Measurements from ENCODE around the gene FCHSD2. TPM values are rescaled to one million over a fixed set of nuclear protein-coding genes. Genes with fewer than 3 reads are reported as not detected.

FCHSD2 gene
- total and polyA plus RNA-seq, 2 donors (not counting 3 experiments of a cell fraction or from before 2014, with no cell fraction given): 20.8 to 56.9 TPM

DNA sequence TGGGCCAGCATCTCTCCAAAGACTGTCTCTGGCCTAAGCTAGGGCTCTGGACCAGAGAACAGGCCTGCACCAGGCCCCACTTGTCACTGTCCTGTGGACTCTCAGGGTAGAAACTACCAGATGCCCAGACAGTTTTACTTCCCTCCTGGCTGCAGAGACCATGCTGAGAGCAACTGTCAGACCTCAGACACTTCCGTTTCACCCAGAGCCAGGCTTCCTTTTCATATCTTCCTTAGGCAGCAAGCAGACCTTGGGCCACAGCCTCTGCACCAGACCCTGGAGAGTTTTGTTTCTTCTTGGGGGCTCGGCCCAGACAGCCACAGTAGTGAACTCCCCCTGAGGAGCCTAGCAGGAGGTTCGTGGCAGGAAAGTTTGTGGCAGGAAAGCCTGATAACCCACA, 12.1 kb upstream of the FCHSD2 start:
- FAIRE-seq (no peak), DNase-seq (ENCODE audit: low read depth, low spot score) (no peak)
- Histone ChIP-seq H3K9me3 (replicated peaks; ENCODE audit: control insufficient read depth, insufficient read depth, low read length) (no peaks in the 10 kb centered on the region), H3K79me2 (ENCODE audit: control insufficient read depth, insufficient read depth, low read length) (no peaks in the 10 kb centered on the region), H3K9me1 (replicated peaks; ENCODE audit: control insufficient read depth, extremely low read depth, insufficient read depth, low read length) (no peaks in the 10 kb centered on the region), H3K36me3 (ENCODE audit: control insufficient read depth in 2 of 2, extremely low read depth in 1 of 2, insufficient read depth in 2 of 2, low read length in 2 of 2) (no peaks in the 10 kb centered on the region), H3K4me2 (ENCODE audit: insufficient read depth, low read length) (no peak overlapping the region), H2AFZ (ENCODE audit: low read depth, low read length) (no peak overlapping the region), H3K27me3 (ENCODE audit: control insufficient read depth in 2 of 2, insufficient read depth in 2 of 2, low read length in 2 of 2) (no peaks in the 10 kb centered on the region), H3K9ac (replicated peaks; ENCODE audit: extremely low read depth, insufficient read depth, low read length) (no peak overlapping the region), H3K27ac (ENCODE audit: insufficient read depth, low read depth, low read length) (no peak overlapping the region), H3K4me1 (ENCODE audit: control insufficient read depth, extremely low read depth, insufficient read depth, low read length) (no peaks in the 10 kb centered on the region), H4K20me1 (replicated peaks; ENCODE audit: control insufficient read depth, extremely low read depth, insufficient read depth, low read length) (no peaks in the 10 kb centered on the region), H3K4me3 (replicated peaks in 1 of 3; ENCODE audit: insufficient read depth in 1 of 3, low read depth in 1 of 3, low read length in 3 of 3) (no peak overlapping the region)
- CTCF ChIA-PET: interaction anchor here (1.2 kb wide), 1 partner anchor 24 kb away, joined by 3 read pairs; no protein-coding TSS in a partner anchor
- dilution Hi-C loops (cut with MboI; ENCODE audit: extremely low pct_ligation_motif_present, low sequenced_read_pairs) (no loop called here), intact Hi-C loops (cut with micrococcal nuclease) (no loop called here)
- no TSS peak for BruUV-seq (replicated peaks)
- POLR2A ChIA-PET: no interaction called here
- TF ChIP-seq, protein P1, sequence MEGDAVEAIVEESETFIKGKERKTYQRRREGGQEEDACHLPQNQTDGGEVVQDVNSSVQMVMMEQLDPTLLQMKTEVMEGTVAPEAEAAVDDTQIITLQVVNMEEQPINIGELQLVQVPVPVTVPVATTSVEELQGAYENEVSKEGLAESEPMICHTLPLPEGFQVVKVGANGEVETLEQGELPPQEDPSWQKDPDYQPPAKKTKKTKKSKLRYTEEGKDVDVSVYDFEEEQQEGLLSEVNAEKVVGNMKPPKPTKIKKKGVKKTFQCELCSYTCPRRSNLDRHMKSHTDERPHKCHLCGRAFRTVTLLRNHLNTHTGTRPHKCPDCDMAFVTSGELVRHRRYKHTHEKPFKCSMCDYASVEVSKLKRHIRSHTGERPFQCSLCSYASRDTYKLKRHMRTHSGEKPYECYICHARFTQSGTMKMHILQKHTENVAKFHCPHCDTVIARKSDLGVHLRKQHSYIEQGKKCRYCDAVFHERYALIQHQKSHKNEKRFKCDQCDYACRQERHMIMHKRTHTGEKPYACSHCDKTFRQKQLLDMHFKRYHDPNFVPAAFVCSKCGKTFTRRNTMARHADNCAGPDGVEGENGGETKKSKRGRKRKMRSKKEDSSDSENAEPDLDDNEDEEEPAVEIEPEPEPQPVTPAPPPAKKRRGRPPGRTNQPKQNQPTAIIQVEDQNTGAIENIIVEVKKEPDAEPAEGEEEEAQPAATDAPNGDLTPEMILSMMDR (IDR thresholded peaks at IDR 0.05; ENCODE audit: extremely low read depth in 1 of 2, insufficient read depth in 1 of 2, low read depth in 1 of 2, low read length in 2 of 2): no peak
- TF ChIP-seq EZH2 (IDR thresholded peaks at IDR 0.05; ENCODE audit: borderline replicate concordance, low read depth, low read length, severe bottlenecking) (no peak), JUN (IDR thresholded peaks at IDR 0.05; ENCODE audit: borderline replicate concordance, insufficient read depth, insufficient read length, low read depth) (no peak), MYC (IDR thresholded peaks at IDR 0.05; ENCODE audit: low read depth, low read length) (no peak), POLR2AphosphoS5 (IDR thresholded peaks at IDR 0.05; ENCODE audit: insufficient read depth, low read depth, low read length) (no peak), POLR2A (IDR thresholded peaks at IDR 0.05; ENCODE audit: low read depth, low read length) (no peak), FOS (IDR thresholded peaks at IDR 0.05; ENCODE audit: borderline replicate concordance, insufficient read depth, low read length) (no peak)

Data from endothelial cell of umbilical vein (primary cell).